Right forelimb (tissue), 1 donor: Measurements from ENCODE around the gene GPR160.

Experiments used
- DNase-seq: peaks from one replicate; pipeline ENCODE4 v3.0.0-alpha.2; 2018

GPR160 gene

DNA sequence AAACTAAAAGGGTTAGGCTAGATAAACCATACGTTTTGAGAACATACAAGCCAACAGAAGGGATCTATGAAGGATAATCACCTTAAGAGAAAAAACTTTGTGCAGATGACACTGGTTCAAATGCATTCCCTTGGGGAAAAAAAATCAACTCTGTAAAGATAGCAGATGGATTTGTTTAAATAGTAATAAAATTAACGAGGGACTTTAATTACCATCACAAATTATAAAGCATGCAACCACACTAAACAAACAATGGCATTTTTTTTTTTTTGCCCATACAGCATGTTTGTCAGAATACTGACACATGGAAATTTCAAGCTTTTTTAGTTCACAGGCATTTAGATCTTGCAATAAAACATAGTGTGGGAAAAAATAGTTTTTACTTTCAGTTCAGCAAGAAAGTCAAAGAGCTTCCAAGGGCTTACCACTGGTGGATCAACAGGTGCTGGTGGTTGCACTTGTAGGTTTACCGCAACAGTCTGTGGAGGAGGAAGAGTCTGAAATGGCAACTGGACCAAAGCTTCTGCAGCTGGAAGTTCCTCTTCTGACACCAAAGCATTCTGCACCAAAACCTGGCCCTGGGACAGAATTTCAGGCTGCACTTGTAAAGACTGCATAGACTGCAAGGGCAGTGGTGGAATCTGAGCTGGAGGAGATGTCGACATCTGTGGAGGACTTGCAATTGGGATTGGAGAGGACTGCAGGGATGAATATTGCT is 90.6 kb downstream of the GPR160 start:
- no peak for DNase-seq

DNA sequence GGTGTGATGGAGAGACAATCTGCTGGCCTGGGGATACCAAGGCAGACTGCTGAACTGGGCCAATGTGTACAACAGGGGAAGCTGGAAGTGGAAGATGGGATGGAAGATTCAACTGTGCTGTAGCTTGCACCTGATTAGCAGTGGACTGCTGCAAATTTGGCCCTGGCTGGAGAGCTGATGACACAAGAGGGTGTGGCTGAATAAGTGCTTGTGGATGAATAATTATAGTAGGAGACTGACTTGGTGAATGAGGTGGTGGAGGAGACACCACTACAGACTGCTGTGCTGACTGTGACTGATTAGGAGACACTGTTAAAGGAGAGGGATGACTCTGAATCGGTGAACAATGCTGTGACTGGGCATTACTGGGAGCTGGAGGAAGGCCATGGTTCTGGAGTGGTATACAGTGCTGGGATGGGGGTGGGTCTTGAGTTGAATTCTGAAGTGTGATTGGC is 91.2 kb downstream of the GPR160 start:
- DNase-seq: no peak

DNA sequence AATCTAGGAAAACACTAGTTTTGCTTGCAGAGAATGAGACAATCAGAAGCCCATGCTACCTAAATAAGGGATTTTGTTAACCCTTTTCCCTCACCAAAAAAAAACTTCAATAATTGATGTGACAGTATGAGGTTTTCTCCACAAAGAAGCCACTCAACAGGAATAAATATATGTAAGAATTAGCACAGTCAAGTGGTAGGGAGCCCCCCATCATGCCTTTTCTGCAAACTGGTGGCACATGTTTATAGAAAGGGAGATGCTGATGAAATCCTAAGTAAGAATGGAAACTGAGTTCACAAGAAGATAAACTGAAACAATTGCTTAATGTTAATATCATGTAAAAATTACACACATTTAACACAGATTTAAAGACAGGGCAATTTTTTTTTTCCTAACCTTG is 92.7 kb downstream of the GPR160 start:
- DNase-seq: no peak

DNA sequence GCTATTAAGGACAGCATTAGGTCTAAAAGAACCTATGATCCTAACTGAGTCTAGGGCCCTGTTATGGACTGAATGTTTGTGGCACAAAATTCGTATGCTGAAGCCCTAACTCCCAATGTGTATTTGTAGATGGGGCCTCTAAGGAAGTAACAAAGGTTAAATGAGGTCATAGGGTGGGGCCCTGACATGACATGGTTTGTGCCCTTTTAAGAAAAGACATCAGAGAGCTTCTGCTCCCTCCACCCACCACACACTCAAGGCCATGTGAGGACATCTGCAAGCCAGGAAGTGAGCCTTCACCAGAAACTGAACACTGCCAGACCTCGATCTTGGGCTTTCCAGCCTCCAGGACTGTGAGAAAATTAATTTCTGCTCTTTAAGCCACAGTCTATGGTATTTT is 94.5 kb downstream of the GPR160 start:
- DNase-seq: no peak
